ENCODE measurements around the gene WRNIP1. TPM values are rescaled to one million over a fixed set of nuclear protein-coding genes. Genes with fewer than 3 reads are reported as not detected.

WRNIP1 gene
- total RNA-seq, 1 donor from 2014 or later: 73.6 TPM

GRCh38 chr6:2753743-2754142 is 11.4 kb upstream of the WRNIP1 start:
- TF ChIP-seq CTCF (IDR thresholded peaks at IDR 0.05; ENCODE audit: insufficient read depth, low read length, poor library complexity, severe bottlenecking): no peak
- no peaks in the 10 kb centered on the region for H3K27me3 ChIP-seq (ENCODE audit: control insufficient read depth, insufficient read depth, low read length)

GRCh38 chr6:2754393-2754792 is 10.8 kb upstream of the WRNIP1 start:
- DNase-seq (ENCODE audit: low read depth): no peak
- no peak for TF ChIP-seq CTCF (IDR thresholded peaks at IDR 0.05; ENCODE audit: insufficient read depth, low read length, poor library complexity, severe bottlenecking)
- no peaks in the 10 kb centered on the region for H3K36me3 ChIP-seq (ENCODE audit: control insufficient read depth, insufficient read depth, low read length)
- H3K4me3 ChIP-seq (ENCODE audit: low read depth, low read length): no peak overlapping the region
- H3K27me3 ChIP-seq (ENCODE audit: control insufficient read depth, insufficient read depth, low read length): no peaks in the 10 kb centered on the region

More at GRCh38 chr6:2753743-2754142, 11.4 kb upstream of the WRNIP1 start:
- Histone ChIP-seq H3K36me3 (ENCODE audit: control insufficient read depth, insufficient read depth, low read length) (no peaks in the 10 kb centered on the region), H3K4me3 (ENCODE audit: low read depth, low read length) (no peak overlapping the region)
- no peak for DNase-seq (ENCODE audit: low read depth)

- Histone ChIP-seq H3K4me3 (ENCODE audit: low read depth, low read length) (no peak overlapping the region), H3K27me3 (ENCODE audit: control insufficient read depth, insufficient read depth, low read length) (no peaks in the 10 kb centered on the region), H3K36me3 (ENCODE audit: control insufficient read depth, insufficient read depth, low read length) (no peaks in the 10 kb centered on the region)
- no peak for DNase-seq (ENCODE audit: low read depth)
- TF ChIP-seq CTCF (IDR thresholded peaks at IDR 0.05; ENCODE audit: insufficient read depth, low read length, poor library complexity, severe bottlenecking): no peak
Measured at GRCh38 chr6:2754911-2755310, 10.3 kb upstream of the WRNIP1 start.

- no peaks in the 10 kb centered on the region for H3K27me3 ChIP-seq (ENCODE audit: control insufficient read depth, insufficient read depth, low read length)
- H3K36me3 ChIP-seq (ENCODE audit: control insufficient read depth, insufficient read depth, low read length): no peaks in the 10 kb centered on the region
- DNase-seq (ENCODE audit: low read depth): no peak
- TF ChIP-seq CTCF (IDR thresholded peaks at IDR 0.05; ENCODE audit: insufficient read depth, low read length, poor library complexity, severe bottlenecking): no peak
- H3K4me3 ChIP-seq (ENCODE audit: low read depth, low read length): no peak overlapping the region
Measured at GRCh38 chr6:2755456-2755855, 9.7 kb upstream of the WRNIP1 start.

GRCh38 chr6:2756241-2756640 is 9.0 kb upstream of the WRNIP1 start:
- no peaks in the 10 kb centered on the region for H3K36me3 ChIP-seq (ENCODE audit: control insufficient read depth, insufficient read depth, low read length)
- no peak for DNase-seq (ENCODE audit: low read depth)
- no peak overlapping the region for H3K4me3 ChIP-seq (ENCODE audit: low read depth, low read length)
- no peaks in the 10 kb centered on the region for H3K27me3 ChIP-seq (ENCODE audit: control insufficient read depth, insufficient read depth, low read length)
- no peak for TF ChIP-seq CTCF (IDR thresholded peaks at IDR 0.05; ENCODE audit: insufficient read depth, low read length, poor library complexity, severe bottlenecking)

- H3K4me3 ChIP-seq (ENCODE audit: low read depth, low read length): no peak overlapping the region
- no peaks in the 10 kb centered on the region for H3K36me3 ChIP-seq (ENCODE audit: control insufficient read depth, insufficient read depth, low read length)
- no peak for DNase-seq (ENCODE audit: low read depth)
- TF ChIP-seq CTCF (IDR thresholded peaks at IDR 0.05; ENCODE audit: insufficient read depth, low read length, poor library complexity, severe bottlenecking): no peak
- no peaks in the 10 kb centered on the region for H3K27me3 ChIP-seq (ENCODE audit: control insufficient read depth, insufficient read depth, low read length)
Measured at GRCh38 chr6:2756687-2757224, 8.4 kb upstream of the WRNIP1 start.

Data from kidney epithelial cell (primary cell).